Gastrocnemius medialis (tissue), 4 donors: ENCODE data around the gene SECISBP2. TPM values are rescaled to one million over a fixed set of nuclear protein-coding genes. Genes with fewer than 3 reads are reported as not detected.

Source experiments
- ATAC-seq, 2 donors: fragments of 150-250 bp; one replicate each; pipeline ENCODE4 v1.9.1; 2016
- DNase-seq, 2 donors: peaks; one replicate each; pipeline ENCODE4 v3.0.0-alpha.2; 2019
- H3K27ac ChIP-seq, 4 donors: fragments of 200-600 bp; sonication (generic); 1 replicate in 1 of 4; 2 replicates in 3 of 4; pipeline ENCODE4 v1.5.1; 2016 to 2018; ENCODE audit warnings: mild to moderate bottlenecking in 2 of 4, moderate library complexity in 1 of 4
- H3K27me3 ChIP-seq, 3 donors: fragments of 200-600 bp; sonication (generic) in 2 of 3; 1 replicate in 1 of 3; 2 replicates in 2 of 3; pipeline versions ENCODE4 v1.5.1 to v1.6.0; 2016 to 2019; ENCODE audit warnings: mild to moderate bottlenecking in 1 of 3, moderate library complexity in 1 of 3
- H3K36me3 ChIP-seq, 2 donors: fragments of 200-600 bp; sonication (generic) in 1 of 2; one replicate each; pipeline ENCODE4 v1.5.1; 2017 to 2018
- H3K4me1 ChIP-seq, 2 donors: fragments of 200-600 bp; sonication (generic) in 1 of 2; one replicate each; pipeline ENCODE4 v1.5.1; 2016 to 2017; ENCODE audit warnings: mild to moderate bottlenecking in 2 of 2
- H3K4me3 ChIP-seq, 4 donors: fragments of 200-600 bp; sonication (generic) in 3 of 4; 1 replicate in 1 of 4; 2 replicates in 3 of 4; pipeline ENCODE4 v1.5.1; 2016 to 2019; ENCODE audit warnings: mild to moderate bottlenecking in 2 of 4
- H3K9me3 ChIP-seq, 3 donors: fragments of 200-600 bp; sonication (generic) in 2 of 3; 1 replicate in 1 of 3; 2 replicates in 2 of 3; pipeline ENCODE4 v1.5.1; 2016 to 2019
- POLR2A ChIP-seq, 2 donors: fragments of 450-650 bp; IDR thresholded peaks; one replicate each; pipeline ENCODE4 v1.6.1; 2017; ENCODE audit warnings: antibody characterized with exemption in 2 of 2, mild to moderate bottlenecking in 2 of 2, moderate library complexity in 2 of 2
- in situ Hi-C, 4 donors: fragments of 200-750 bp; cut with MboI; loops; one replicate each; pipeline versions ENCODE4 v1.15.0 to v1.8.0; 2017; ENCODE audit warnings: low sequenced_read_pairs in 4 of 4
- intact Hi-C: fragments of 100-400 bp; cut with DNase I; formaldehyde crosslinking; loops from one replicate; pipeline ENCODE4 v1.15.1; 2023; ENCODE audit warnings: low total_unique reads
- total RNA-seq, 4 donors: library from RNA; depleted of rRNA; stranded (reverse); fragments of >200 nt; gene quantifications; one replicate each; pipeline versions ENCODE4 v1.1.0 to v1.2.3, GENCODE V29; 2016
- TF ChIP-seq, protein P1 (sequence below), 5 experiments: fragments of 450-650 bp in 3 of 5; fragments of 200-600 bp in 2 of 5; sonication (generic) in 2 of 5; IDR thresholded peaks in 4 of 5; conservative IDR thresholded peaks in 1 of 5; 1 replicate in 4 of 5; 2 replicates in 1 of 5; pipeline ENCODE4 v1.5.1; 2016 to 2019; ENCODE audit warnings: antibody characterized with exemption in 5 of 5, mild to moderate bottlenecking in 3 of 5, moderate library complexity in 3 of 5

Gene SECISBP2
- total RNA-seq, 4 donors from 2014 or later: 40.2 to 70.8 (median 54.9) TPM

- peak overlapping the region; percentile 75 to 89 (median 82) for H3K27ac ChIP-seq
- no peaks in the 10 kb centered on the region for H3K9me3 ChIP-seq
- TF ChIP-seq, protein P1, sequence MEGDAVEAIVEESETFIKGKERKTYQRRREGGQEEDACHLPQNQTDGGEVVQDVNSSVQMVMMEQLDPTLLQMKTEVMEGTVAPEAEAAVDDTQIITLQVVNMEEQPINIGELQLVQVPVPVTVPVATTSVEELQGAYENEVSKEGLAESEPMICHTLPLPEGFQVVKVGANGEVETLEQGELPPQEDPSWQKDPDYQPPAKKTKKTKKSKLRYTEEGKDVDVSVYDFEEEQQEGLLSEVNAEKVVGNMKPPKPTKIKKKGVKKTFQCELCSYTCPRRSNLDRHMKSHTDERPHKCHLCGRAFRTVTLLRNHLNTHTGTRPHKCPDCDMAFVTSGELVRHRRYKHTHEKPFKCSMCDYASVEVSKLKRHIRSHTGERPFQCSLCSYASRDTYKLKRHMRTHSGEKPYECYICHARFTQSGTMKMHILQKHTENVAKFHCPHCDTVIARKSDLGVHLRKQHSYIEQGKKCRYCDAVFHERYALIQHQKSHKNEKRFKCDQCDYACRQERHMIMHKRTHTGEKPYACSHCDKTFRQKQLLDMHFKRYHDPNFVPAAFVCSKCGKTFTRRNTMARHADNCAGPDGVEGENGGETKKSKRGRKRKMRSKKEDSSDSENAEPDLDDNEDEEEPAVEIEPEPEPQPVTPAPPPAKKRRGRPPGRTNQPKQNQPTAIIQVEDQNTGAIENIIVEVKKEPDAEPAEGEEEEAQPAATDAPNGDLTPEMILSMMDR (IDR thresholded peaks at IDR 0.05 in 4 of 5, conservative IDR thresholded peaks at IDR 0.05 in 1 of 5): no peak
- no peak for TF ChIP-seq POLR2A (IDR thresholded peaks at IDR 0.05)
- no peaks in the 10 kb centered on the region for H3K27me3 ChIP-seq
- DNase-seq: no peak
- in situ Hi-C loops (no loop called here), intact Hi-C loops (loop anchor here (5.0 kb wide), 1 partner anchor 35 kb away; the partner anchor contains the start of gene SECISBP2)
- peaks cover 24 to 30% of the 10 kb centered on the region in 2 donors for H3K4me1 ChIP-seq
- H3K4me3 ChIP-seq: no peak overlapping the region
- ATAC-seq: no peak
- H3K36me3 ChIP-seq: peaks cover 2 to 94% of the 10 kb centered on the region in 2 donors
Observed at GRCh38 chr9:89352451-89352850, 34.2 kb downstream of the SECISBP2 start.

GRCh38 chr9:89352874-89353649 lies 34.8 kb downstream of the SECISBP2 start:
- Histone ChIP-seq H3K9me3 (no peaks in the 10 kb centered on the region), H3K36me3 (peaks cover 2 to 94% of the 10 kb centered on the region in 2 donors), H3K27me3 (no peaks in the 10 kb centered on the region), H3K4me3 (no peak overlapping the region), H3K4me1 (peaks cover 24 to 30% of the 10 kb centered on the region in 2 donors), H3K27ac (peak overlapping the region; percentile 75 to 89 (median 82))
- no peak for ATAC-seq
- in situ Hi-C loops: no loop called here
- TF ChIP-seq, protein P1 (IDR thresholded peaks at IDR 0.05 in 4 of 5, conservative IDR thresholded peaks at IDR 0.05 in 1 of 5): no peak
- no peak for TF ChIP-seq POLR2A (IDR thresholded peaks at IDR 0.05)
- no peak for DNase-seq
- intact Hi-C loops: loop anchor here (5.0 kb wide), 1 partner anchor 36 kb away; the partner anchor contains the start of gene SECISBP2

DNA sequence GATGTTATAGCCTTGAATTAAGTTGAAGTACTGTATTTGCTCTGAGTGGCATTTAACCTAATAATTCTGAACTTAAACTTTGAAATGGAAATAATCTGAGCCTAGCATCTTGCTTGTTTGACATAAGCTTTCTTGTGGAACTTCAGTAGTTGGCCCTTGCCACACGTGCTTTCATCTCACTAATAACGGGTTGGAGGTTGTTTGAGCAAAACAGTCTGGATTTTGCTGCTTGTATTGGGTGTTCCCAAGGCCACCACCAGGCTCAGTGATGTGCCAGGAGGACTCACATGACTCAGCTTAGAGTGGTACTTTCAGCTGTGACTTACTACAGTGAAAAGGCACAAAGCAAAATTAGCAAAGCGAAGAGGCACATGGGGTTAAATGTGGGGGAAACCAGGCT lies 35.7 kb downstream of the SECISBP2 start:
- no peaks in the 10 kb centered on the region for H3K27me3 ChIP-seq
- no peak for ATAC-seq
- peak in 1 of 2 donors; percentile 14 for DNase-seq
- peak overlapping the region; percentile 75 to 89 (median 82) for H3K27ac ChIP-seq
- intact Hi-C loops: loop anchor here (5.0 kb wide), 1 partner anchor 37 kb away; the partner anchor contains the start of gene SECISBP2
- H3K36me3 ChIP-seq: peaks cover 0 to 94% of the 10 kb centered on the region in 2 donors
- H3K4me1 ChIP-seq: peaks cover 33 to 37% of the 10 kb centered on the region in 2 donors
- no peak overlapping the region for H3K4me3 ChIP-seq
- in situ Hi-C loops: no loop called here
- TF ChIP-seq POLR2A (IDR thresholded peaks at IDR 0.05): no peak
- TF ChIP-seq, protein P1 (IDR thresholded peaks at IDR 0.05 in 4 of 5, conservative IDR thresholded peaks at IDR 0.05 in 1 of 5): no peak
- H3K9me3 ChIP-seq: no peaks in the 10 kb centered on the region

DNA sequence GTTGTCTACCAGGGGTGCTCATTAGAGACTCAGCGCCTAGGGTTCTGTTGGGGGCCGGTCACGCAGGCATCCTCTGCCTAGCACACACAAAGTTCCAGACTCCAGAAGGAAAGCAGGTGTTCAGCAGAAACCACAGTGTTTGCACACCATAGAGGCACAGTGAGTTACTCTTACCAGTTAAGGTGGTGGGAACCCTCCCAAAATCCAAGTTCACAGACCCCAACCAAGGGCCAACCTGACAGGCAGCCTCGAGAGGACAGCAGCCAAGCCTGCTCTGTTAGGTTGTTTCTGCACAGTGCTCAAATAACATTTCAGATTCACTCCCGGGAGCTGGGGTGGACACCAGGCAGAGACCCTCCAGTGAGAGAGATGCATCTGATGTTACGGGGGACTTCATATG lies 36.2 kb downstream of the SECISBP2 start:
- intact Hi-C loops: loop anchor here (5.0 kb wide), 1 partner anchor 37 kb away; the partner anchor contains the start of gene SECISBP2
- peaks cover 38 to 42% of the 10 kb centered on the region in 2 donors for H3K4me1 ChIP-seq

More for the DNA sequence above, 36.2 kb downstream of the SECISBP2 start:
- Histone ChIP-seq H3K9me3 (no peaks in the 10 kb centered on the region), H3K27ac (peak overlapping the region; percentile 48 to 85 (median 77)), H3K4me3 (no peak overlapping the region), H3K27me3 (no peaks in the 10 kb centered on the region), H3K36me3 (peaks cover 0 to 89% of the 10 kb centered on the region in 2 donors)
- no peak for TF ChIP-seq POLR2A (IDR thresholded peaks at IDR 0.05)
- TF ChIP-seq, protein P1 (IDR thresholded peaks at IDR 0.05 in 4 of 5, conservative IDR thresholded peaks at IDR 0.05 in 1 of 5): no peak
- no peak for ATAC-seq
- in situ Hi-C loops: no loop called here
- no peak for DNase-seq
